Measurements from ENCODE around the gene ILRUN. TPM values are rescaled to one million over a fixed set of nuclear protein-coding genes. Genes with fewer than 3 reads are reported as not detected.

ILRUN gene
- total and polyA plus RNA-seq, 2 experiments from 2014 or later = 17.6 to 80.1 TPM

DNA sequence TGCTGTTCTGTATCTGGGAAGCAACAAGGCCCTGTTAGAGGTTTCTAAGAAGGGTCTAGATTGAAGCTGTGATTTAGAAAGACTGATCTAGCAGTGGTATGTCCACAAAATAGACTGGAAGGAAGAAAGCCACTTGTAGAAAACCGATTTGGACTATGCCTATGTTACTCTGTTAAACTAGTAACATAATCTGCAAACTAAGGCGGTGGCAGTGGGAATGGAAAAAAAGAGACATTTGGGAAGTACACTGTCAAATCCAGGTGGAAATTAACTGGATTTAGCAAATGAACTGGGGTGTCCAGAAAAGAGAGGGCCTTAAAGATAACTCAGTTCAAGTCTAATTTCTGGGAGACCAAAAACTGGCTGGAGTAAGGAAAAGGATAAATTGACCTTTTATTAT is 11.6 kb downstream of the ILRUN start:
- Histone ChIP-seq H3K27me3 (ENCODE audit: insufficient read depth) (no peaks in the 10 kb centered on the region), H3K9me2 (ENCODE audit: insufficient read depth) (no peaks in the 10 kb centered on the region), H3K79me2 (replicated peaks; ENCODE audit: insufficient read depth) (peaks cover 97% of the 10 kb centered on the region), H3K4me1 (ENCODE audit: insufficient read depth) (no peaks in the 10 kb centered on the region), H3K36me3 (ENCODE audit: insufficient read depth) (no peaks in the 10 kb centered on the region), H3K4me2 (no peak overlapping the region), H2AFZ (no peak overlapping the region), H3K27ac (ENCODE audit: low read depth) (no peak overlapping the region; the same call in 1 of the 2 replicates), H3K4me3 (no peak overlapping the region), H3F3A (replicated peaks; ENCODE audit: low read depth) (no peaks in the 10 kb centered on the region), H4K20me1 (replicated peaks; ENCODE audit: insufficient read depth) (peaks cover 53% of the 10 kb centered on the region)
- Mint-ChIP-seq H3K9me3 (no peaks in the 10 kb centered on the region), H3K4me3 (no peak overlapping the region), H3K36me3 (ENCODE audit: low read depth) (peaks cover 5% of the 10 kb centered on the region; the same call in 2 of the 3 replicates), H3K27ac (no peak overlapping the region), H3K27me3 (ENCODE audit: insufficient read depth, low read depth, poor library complexity) (peaks cover 3% of the 10 kb centered on the region), H3K4me1 (no peaks in the 10 kb centered on the region)
- no peak for DNase-seq (ENCODE audit: low spot score)
- no peak for ATAC-seq
- TF ChIP-seq CTCF (conservative IDR thresholded peaks at IDR 0.05; ENCODE audit: low read depth in 2 of 2) (no peak), JUNB (IDR thresholded peaks at IDR 0.05; ENCODE audit: unreplicated experiment) (no peak), CREB1 (CRISPR knock-in tag; IDR thresholded peaks at IDR 0.05; ENCODE audit: low read depth) (no peak), NANOG (IDR thresholded peaks at IDR 0.05; ENCODE audit: borderline replicate concordance) (no peak), STAT1 (IDR thresholded peaks at IDR 0.05; ENCODE audit: unreplicated experiment) (no peak), ZNF114 (CRISPR knock-in tag; IDR thresholded peaks at IDR 0.05) (no peak), EZH2 (IDR thresholded peaks at IDR 0.05; ENCODE audit: low read depth, unreplicated experiment) (no peak), EZH2phosphoT487 (IDR thresholded peaks at IDR 0.05; ENCODE audit: unreplicated experiment) (no peak), POLR2AphosphoS5 (IDR thresholded peaks at IDR 0.05; ENCODE audit: low read depth) (no peak), REST (IDR thresholded peaks at IDR 0.05; ENCODE audit: unreplicated experiment) (no peak), ZNF462 (CRISPR knock-in tag; IDR thresholded peaks at IDR 0.05) (no peak), ZNF331 (CRISPR knock-in tag; IDR thresholded peaks at IDR 0.05; ENCODE audit: low read depth) (no peak)
- TF ChIP-seq, protein P1, sequence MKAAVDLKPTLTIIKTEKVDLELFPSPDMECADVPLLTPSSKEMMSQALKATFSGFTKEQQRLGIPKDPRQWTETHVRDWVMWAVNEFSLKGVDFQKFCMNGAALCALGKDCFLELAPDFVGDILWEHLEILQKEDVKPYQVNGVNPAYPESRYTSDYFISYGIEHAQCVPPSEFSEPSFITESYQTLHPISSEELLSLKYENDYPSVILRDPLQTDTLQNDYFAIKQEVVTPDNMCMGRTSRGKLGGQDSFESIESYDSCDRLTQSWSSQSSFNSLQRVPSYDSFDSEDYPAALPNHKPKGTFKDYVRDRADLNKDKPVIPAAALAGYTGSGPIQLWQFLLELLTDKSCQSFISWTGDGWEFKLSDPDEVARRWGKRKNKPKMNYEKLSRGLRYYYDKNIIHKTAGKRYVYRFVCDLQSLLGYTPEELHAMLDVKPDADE (IDR thresholded peaks at IDR 0.05) = no peak

Data from GM23338 (cell line).